Neural cell (in vitro differentiated cells): Measurements from ENCODE around the gene PIP4K2A. TPM values are rescaled to one million over a fixed set of nuclear protein-coding genes. Genes with fewer than 3 reads are reported as not detected.

ENCODE experiments used
- H2AFZ ChIP-seq: fragments of 200-600, 300-800 bp; sonication (generic), shearing (Covaris generic); 2 replicates; pipeline ENCODE4 v1.6.0; 2014; ENCODE audit warnings: low read depth, mild to moderate bottlenecking, antibody characterized with exemption, low read length, moderate library complexity
- H3F3A ChIP-seq: fragments of 200-600 bp; shearing (Covaris generic); 2 replicates; pipeline ENCODE4 v1.6.1; 2016; ENCODE audit warnings: mild to moderate bottlenecking, moderate library complexity, mixed read lengths, antibody characterized with exemption, low read length; ENCODE audit not compliant: insufficient read depth, poor library complexity, severe bottlenecking
- H3K27ac ChIP-seq: fragments of 200-600, 300-800 bp; sonication (generic), shearing (Covaris generic); 2 replicates; pipeline ENCODE4 v1.5.1; 2014; ENCODE audit warnings: mild to moderate bottlenecking, low read length, moderate library complexity
- H3K27me3 ChIP-seq: fragments of 300-800, 200-600 bp; sonication (generic), shearing (Covaris generic); 2 replicates; pipeline ENCODE4 v1.6.0; 2014; ENCODE audit warnings: mild to moderate bottlenecking, low read depth, low read length, moderate library complexity; ENCODE audit not compliant: insufficient read depth
- H3K36me3 ChIP-seq: fragments of 300-800, 200-600 bp; sonication (generic), shearing (Covaris generic); 2 replicates; pipeline ENCODE4 v1.5.1; 2014; ENCODE audit warnings: mild to moderate bottlenecking, antibody characterized with exemption, low read length, moderate library complexity; ENCODE audit not compliant: insufficient read depth
- H3K4me2 ChIP-seq: fragments of 300-800, 200-600 bp; sonication (generic), shearing (Covaris generic); 2 replicates; pipeline ENCODE4 v1.6.0; 2014; ENCODE audit warnings: mild to moderate bottlenecking, low read length
- H3K4me3 ChIP-seq: fragments of 300-800, 200-600 bp; sonication (generic), shearing (Covaris generic); 2 replicates; pipeline ENCODE4 v1.5.1; 2014; ENCODE audit warnings: mild to moderate bottlenecking, low read length, moderate library complexity
- H3K79me2 ChIP-seq: fragments of 200-600 bp; shearing (Covaris generic); replicated peaks from 2 replicates; pipeline ENCODE4 v1.6.0; 2014; ENCODE audit warnings: mild to moderate bottlenecking, low read length, moderate library complexity; ENCODE audit not compliant: insufficient read depth
- H3K9ac ChIP-seq: fragments of 300-800, 200-600 bp; sonication (generic), shearing (Covaris generic); 2 replicates; pipeline ENCODE4 v1.6.1; 2016; ENCODE audit warnings: mild to moderate bottlenecking, low read length, mixed read lengths
- H3K9me2 ChIP-seq: fragments of 200-600 bp; shearing (Covaris generic); 2 replicates; pipeline ENCODE4 v1.6.1; 2016; ENCODE audit warnings: mild to moderate bottlenecking, low read length, mixed read lengths; ENCODE audit not compliant: insufficient read depth
- H3K9me3 ChIP-seq: fragments of 200-600, 300-800 bp; sonication (generic), shearing (Covaris generic); 2 replicates; pipeline ENCODE4 v1.6.1; 2016; ENCODE audit warnings: mild to moderate bottlenecking, mixed run types, low read length, moderate library complexity, mixed read lengths
- H4K20me1 ChIP-seq: fragments of 200-600 bp; shearing (Covaris generic); 2 replicates; pipeline ENCODE4 v1.6.1; 2016; ENCODE audit warnings: mild to moderate bottlenecking, mixed run types; ENCODE audit not compliant: insufficient read depth
- CTCF ChIP-seq: fragments of 450-650 bp; IDR thresholded peaks from 2 replicates; pipeline ENCODE4 v1.5.1; 2014; ENCODE audit warnings: antibody characterized with exemption, mild to moderate bottlenecking, moderate library complexity; ENCODE audit not compliant: poor library complexity, severe bottlenecking
- EP300 ChIP-seq: fragments of 450-650 bp; conservative IDR thresholded peaks from 2 replicates; pipeline ENCODE4 v1.6.1; 2014; ENCODE audit warnings: antibody characterized with exemption, mild to moderate bottlenecking, moderate library complexity; ENCODE audit not compliant: poor library complexity, severe bottlenecking
- EZH2 ChIP-seq: fragments of 200-600, 300-800 bp; shearing (Covaris generic), sonication (generic); IDR thresholded peaks from 2 replicates; pipeline ENCODE4 v1.6.1; 2014; ENCODE audit warnings: antibody characterized with exemption, low read length, borderline replicate concordance, mild to moderate bottlenecking; ENCODE audit not compliant: insufficient read depth, poor library complexity, severe bottlenecking
- MXI1 ChIP-seq: fragments of 450-650 bp; conservative IDR thresholded peaks from 2 replicates; pipeline ENCODE4 v1.6.1; 2014; ENCODE audit warnings: antibody characterized with exemption, mild to moderate bottlenecking; ENCODE audit not compliant: poor library complexity, severe bottlenecking
- POLR2AphosphoS5 ChIP-seq: IDR thresholded peaks from 2 replicates; pipeline ENCODE4 v1.6.1; 2012
- RAD21 ChIP-seq: fragments of 450-650 bp; conservative IDR thresholded peaks from 2 replicates; pipeline ENCODE4 v1.6.1; 2014; ENCODE audit warnings: antibody characterized with exemption, mild to moderate bottlenecking, moderate library complexity
- REST ChIP-seq: IDR thresholded peaks from 2 replicates; pipeline ENCODE4 v1.6.1; 2012; ENCODE audit warnings: borderline replicate concordance
- SMC3 ChIP-seq: fragments of 450-650 bp; conservative IDR thresholded peaks from 2 replicates; pipeline ENCODE4 v1.6.1; 2014; ENCODE audit warnings: antibody characterized with exemption, mild to moderate bottlenecking, moderate library complexity; ENCODE audit not compliant: poor library complexity
- TAF1 ChIP-seq: IDR thresholded peaks from 2 replicates; pipeline ENCODE4 v1.6.1; 2012; ENCODE audit warnings: low read depth
- polyA plus RNA-seq: library from polyadenylated mRNA; depleted of rRNA; stranded (reverse); fragments of >200 nt; gene quantifications from 2 replicates; pipeline ENCODE4 v1.2.3, GENCODE V29; 2014

The PIP4K2A gene
- polyA plus RNA-seq, 1 donor from 2014 or later: 12.6 TPM

- no peaks in the 10 kb centered on the region for H3K27me3 ChIP-seq
- no peaks in the 10 kb centered on the region for H3K9me3 ChIP-seq
- no peak overlapping the region for H3K4me2 ChIP-seq
- no peaks in the 10 kb centered on the region for H4K20me1 ChIP-seq
- no peak overlapping the region for H2AFZ ChIP-seq
- H3F3A ChIP-seq: no peaks in the 10 kb centered on the region
- H3K79me2 ChIP-seq: no peaks in the 10 kb centered on the region
- no peak overlapping the region for H3K9ac ChIP-seq
- no peaks in the 10 kb centered on the region for H3K36me3 ChIP-seq
- H3K9me2 ChIP-seq: no peaks in the 10 kb centered on the region
- H3K4me3 ChIP-seq: no peak overlapping the region
- no peak overlapping the region for H3K27ac ChIP-seq
- no peak for TF ChIP-seq SMC3
- no peak for TF ChIP-seq EP300
- no peak for TF ChIP-seq POLR2AphosphoS5
- no peak for TF ChIP-seq CTCF
- no peak for TF ChIP-seq EZH2
- TF ChIP-seq TAF1: no peak
- no peak for TF ChIP-seq MXI1
- no peak for TF ChIP-seq REST
- TF ChIP-seq RAD21: no peak
Observed at GRCh38 chr10:22651276-22651980, 63.0 kb downstream of the PIP4K2A start.

GRCh38 chr10:22649994-22650393, 64.4 kb downstream of the PIP4K2A start:
- Histone ChIP-seq H3F3A (no peaks in the 10 kb centered on the region), H3K4me3 (no peak overlapping the region), H3K9ac (no peak overlapping the region), H4K20me1 (no peaks in the 10 kb centered on the region), H3K4me2 (no peak overlapping the region), H3K27ac (no peak overlapping the region), H2AFZ (no peak overlapping the region), H3K9me2 (no peaks in the 10 kb centered on the region), H3K9me3 (no peaks in the 10 kb centered on the region), H3K27me3 (no peaks in the 10 kb centered on the region), H3K79me2 (no peaks in the 10 kb centered on the region), H3K36me3 (no peaks in the 10 kb centered on the region)
- TF ChIP-seq EZH2 (no peak), RAD21 (no peak), POLR2AphosphoS5 (no peak), REST (no peak), SMC3 (no peak), CTCF (no peak), MXI1 (no peak), EP300 (no peak), TAF1 (no peak)
